Cerebellar nuclear complex (tissue), 1 donor: ENCODE data around the gene GAGE10.
"Not testable (repeated sequence)": the region's sequence is repeated elsewhere in the genome, so short reads cannot be mapped to it uniquely, and the experiment has no call there.

ENCODE experiments used
- DNase-seq, 2 experiments: peaks; one replicate each; lab custom pipeline; 2025; lab: John Stamatoyannopoulos, UW

The GAGE10 gene

GRCh38 chrX:49276671-49277534, 26.5 kb upstream of the GAGE10 start:
- DNase-seq = peak in 1 of 2 experiments; percentile 8

GRCh38 chrX:49277535-49277830, 26.0 kb upstream of the GAGE10 start:
- DNase-seq = no peak

GRCh38 chrX:49278081-49278480, 25.4 kb upstream of the GAGE10 start:
- DNase-seq = no peak

- DNase-seq = peak in 1 of 2 experiments; percentile 2
Measured at GRCh38 chrX:49282647-49283011, 20.8 kb upstream of the GAGE10 start.

GRCh38 chrX:49284212-49284611, 19.2 kb upstream of the GAGE10 start:
- no peak for DNase-seq

- no peak for DNase-seq
Measured at GRCh38 chrX:49286136-49286535, 17.3 kb upstream of the GAGE10 start.

- DNase-seq = no peak
Measured at GRCh38 chrX:49286581-49286980, 16.9 kb upstream of the GAGE10 start.

GRCh38 chrX:49287665-49288064, 15.8 kb upstream of the GAGE10 start:
- DNase-seq = no peak

GRCh38 chrX:49290215-49290614, 13.2 kb upstream of the GAGE10 start:
- DNase-seq = no peak

- DNase-seq = no peak
Measured at GRCh38 chrX:49291615-49292337, 11.7 kb upstream of the GAGE10 start.

GRCh38 chrX:49292400-49293362, 10.8 kb upstream of the GAGE10 start:
- no peak for DNase-seq

- not testable (repeated sequence) for DNase-seq
Measured at GRCh38 chrX:49299293-49299692, 4.2 kb upstream of the GAGE10 start.

GRCh38 chrX:49300703-49301102, 2.7 kb upstream of the GAGE10 start:
- DNase-seq = no peak

GRCh38 chrX:49307775-49308174, 4.3 kb downstream of the GAGE10 start:
- DNase-seq = not testable (repeated sequence)

- no peak for DNase-seq
Measured at GRCh38 chrX:49308604-49309269, 5.3 kb downstream of the GAGE10 start.

GRCh38 chrX:49309401-49309981, 6.0 kb downstream of the GAGE10 start:
- DNase-seq = no peak

- DNase-seq = no peak
Measured at GRCh38 chrX:49310371-49310770, 6.9 kb downstream of the GAGE10 start.

GRCh38 chrX:49312176-49312575, 8.7 kb downstream of the GAGE10 start:
- DNase-seq = no peak

- no peak for DNase-seq
Measured at GRCh38 chrX:49316085-49316484, 12.6 kb downstream of the GAGE10 start.

- not testable (repeated sequence) for DNase-seq
Measured at GRCh38 chrX:49321737-49322136, 18.3 kb downstream of the GAGE10 start, which contains the start of gene GAGE12J. TSS of gene GAGE12J (plus strand) at chrX:49322037. CDS start at chrX:49323194, 1,157 bp downstream.

GRCh38 chrX:49322266-49322665, 18.8 kb downstream of the GAGE10 start:
- DNase-seq = not testable (repeated sequence)
